PC-9 (cell line): Measurements from ENCODE around the gene CCDC9B. TPM values are rescaled to one million over a fixed set of nuclear protein-coding genes. Genes with fewer than 3 reads are reported as not detected.

Experiments used
- BruUV-seq: library from RNA; stranded (reverse); fragments of 400-500 nt; replicated peaks from 2 replicates; lab custom pipeline; 2021; lab: Mats Ljungman, UMichigan
- CTCF ChIA-PET: fragments of 300-600 bp; sonication (Branson Sonifier 250); formaldehyde crosslinking; loops from one replicate; lab custom pipeline; 2022; ENCODE audit warnings: antibody characterized with exemption; lab: Charles Lee
- POLR2A ChIA-PET: fragments of 300-600 bp; sonication (Branson Sonifier 250); formaldehyde crosslinking; loops from one replicate; lab custom pipeline; 2022; ENCODE audit warnings: antibody characterized with exemption; ENCODE audit not compliant: unreplicated experiment; lab: Charles Lee
- DNase-seq, 2 experiments: peaks; one replicate each; pipeline versions ENCODE4 v3.0.0 to v3.0.0-alpha.2; 2015 to 2022; ENCODE audit warnings: mixed read lengths in 1 of 2
- H2AFZ ChIP-seq: fragments of 200-600 bp; sonication (generic); 2 replicates; pipeline ENCODE4 v1.8.1; 2017; ENCODE audit warnings: antibody characterized with exemption
- H3F3A ChIP-seq: fragments of 200-600 bp; sonication (generic); 2 replicates; pipeline ENCODE4 v1.8.1; 2017; ENCODE audit warnings: antibody characterized with exemption, mild to moderate bottlenecking, low read depth; ENCODE audit not compliant: insufficient read depth
- H3K27ac ChIP-seq: fragments of 200-600 bp; sonication (generic); 2 replicates; pipeline ENCODE4 v1.6.1; 2016; ENCODE audit warnings: mixed run types
- H3K27me3 ChIP-seq: fragments of 200-600 bp; sonication (generic); 2 replicates; pipeline ENCODE4 v1.6.1; 2016; ENCODE audit warnings: low read depth, mixed run types; ENCODE audit not compliant: insufficient read depth
- H3K36me3 ChIP-seq: fragments of 200-600 bp; sonication (generic); 2 replicates; pipeline ENCODE4 v1.6.1; 2016; ENCODE audit warnings: low read depth, mixed run types
- H3K4me1 ChIP-seq: fragments of 200-600 bp; sonication (generic); replicated peaks from 2 replicates; pipeline ENCODE4 v1.6.1; 2016; ENCODE audit warnings: mixed run types; ENCODE audit not compliant: insufficient read depth
- H3K4me2 ChIP-seq: fragments of 200-600 bp; sonication (generic); 2 replicates; pipeline ENCODE4 v1.6.1; 2017; ENCODE audit warnings: mixed run types
- H3K4me3 ChIP-seq: fragments of 200-600 bp; sonication (generic); 2 replicates; pipeline ENCODE4 v1.6.1; 2016; ENCODE audit warnings: mixed run types
- H3K79me2 ChIP-seq: fragments of 200-600 bp; sonication (generic); 2 replicates; pipeline ENCODE4 v1.6.1; 2017; ENCODE audit warnings: low read depth, mixed run types
- H3K9me2 ChIP-seq: fragments of 200-600 bp; sonication (generic); 2 replicates; pipeline ENCODE4 v1.8.1; 2017; ENCODE audit warnings: mild to moderate bottlenecking; ENCODE audit not compliant: insufficient read depth
- H3K9me3 ChIP-seq: fragments of 200-600 bp; sonication (generic); 2 replicates; pipeline ENCODE4 v1.8.1; 2016; ENCODE audit warnings: low read depth; ENCODE audit not compliant: insufficient read depth
- H4K20me1 ChIP-seq: fragments of 200-600 bp; sonication (generic); 2 replicates; pipeline ENCODE4 v1.8.1; 2017; ENCODE audit not compliant: insufficient read depth
- EZH2 ChIP-seq: fragments of 200-600 bp; sonication (generic); IDR thresholded peaks from 2 replicates; pipeline ENCODE4 v1.8.0; 2017; ENCODE audit warnings: antibody characterized with exemption, low read depth
- intact Hi-C: fragments of 100-400 bp; cut with micrococcal nuclease; formaldehyde crosslinking; loops from one replicate; pipeline ENCODE4 v1.10.0; 2022; ENCODE audit not compliant: unreplicated experiment
- total RNA-seq: library from RNA; stranded (reverse); gene quantifications from 2 replicates; pipeline ENCODE4 v1.2.3, GENCODE V29; 2021
- TF ChIP-seq, protein P1 (sequence below): fragments of 200-600 bp; sonication (generic); conservative IDR thresholded peaks from 2 replicates; pipeline ENCODE4 v1.6.1; 2017; ENCODE audit warnings: mixed run types, antibody characterized with exemption, mild to moderate bottlenecking, moderate library complexity

Gene CCDC9B
- total RNA-seq, 1 experiment from 2014 or later: 141 TPM

DNA sequence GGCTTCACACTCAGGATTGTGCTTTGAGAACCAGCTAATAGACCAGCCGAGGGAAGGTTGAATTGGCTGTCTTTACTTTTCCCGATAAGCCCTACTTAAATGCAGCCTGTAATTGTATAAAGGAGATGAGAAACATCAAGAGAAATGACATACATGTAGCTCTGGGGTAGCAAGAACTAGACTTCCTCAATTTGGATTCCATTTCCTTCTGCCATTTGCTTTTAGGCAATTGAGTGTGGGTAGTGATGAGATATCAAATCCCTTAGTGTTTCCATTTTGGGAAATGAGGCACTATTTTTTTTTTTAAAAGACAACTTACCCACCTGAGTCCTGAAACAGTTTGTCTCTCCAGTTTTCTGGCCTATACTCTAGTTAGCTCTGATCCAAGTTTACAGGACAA lies 15.0 kb downstream of the CCDC9B start:
- peaks cover 10% of the 10 kb centered on the region for H3K4me1 ChIP-seq
- ChIA-PET CTCF (interaction anchor here (1.0 to 1.4 kb wide), 2 partner anchors 12 to 42 kb away, joined by 3 read pairs; no protein-coding TSS in a partner anchor), POLR2A (no interaction called here)
- H3K9me3 ChIP-seq: no peaks in the 10 kb centered on the region
- no peaks in the 10 kb centered on the region for H3K27me3 ChIP-seq
- H3K27ac ChIP-seq: no peak overlapping the region
- BruUV-seq: no TSS peak
- no peak for DNase-seq
- no peak overlapping the region for H3K4me3 ChIP-seq
- peaks cover 23% of the 10 kb centered on the region for H3F3A ChIP-seq
- no peaks in the 10 kb centered on the region for H4K20me1 ChIP-seq
- no peaks in the 10 kb centered on the region for H3K9me2 ChIP-seq
- intact Hi-C loops: no loop called here
- H3K36me3 ChIP-seq: no peaks in the 10 kb centered on the region
- TF ChIP-seq EZH2: no peak
- TF ChIP-seq, protein P1, sequence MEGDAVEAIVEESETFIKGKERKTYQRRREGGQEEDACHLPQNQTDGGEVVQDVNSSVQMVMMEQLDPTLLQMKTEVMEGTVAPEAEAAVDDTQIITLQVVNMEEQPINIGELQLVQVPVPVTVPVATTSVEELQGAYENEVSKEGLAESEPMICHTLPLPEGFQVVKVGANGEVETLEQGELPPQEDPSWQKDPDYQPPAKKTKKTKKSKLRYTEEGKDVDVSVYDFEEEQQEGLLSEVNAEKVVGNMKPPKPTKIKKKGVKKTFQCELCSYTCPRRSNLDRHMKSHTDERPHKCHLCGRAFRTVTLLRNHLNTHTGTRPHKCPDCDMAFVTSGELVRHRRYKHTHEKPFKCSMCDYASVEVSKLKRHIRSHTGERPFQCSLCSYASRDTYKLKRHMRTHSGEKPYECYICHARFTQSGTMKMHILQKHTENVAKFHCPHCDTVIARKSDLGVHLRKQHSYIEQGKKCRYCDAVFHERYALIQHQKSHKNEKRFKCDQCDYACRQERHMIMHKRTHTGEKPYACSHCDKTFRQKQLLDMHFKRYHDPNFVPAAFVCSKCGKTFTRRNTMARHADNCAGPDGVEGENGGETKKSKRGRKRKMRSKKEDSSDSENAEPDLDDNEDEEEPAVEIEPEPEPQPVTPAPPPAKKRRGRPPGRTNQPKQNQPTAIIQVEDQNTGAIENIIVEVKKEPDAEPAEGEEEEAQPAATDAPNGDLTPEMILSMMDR: no peak
- 0 out of 2 replicates have a peak, but pooled peaks cover 2% of the 10 kb centered on the region for H3K79me2 ChIP-seq
- no peak overlapping the region for H2AFZ ChIP-seq
- peak overlapping the region; percentile 79; the same call in 1 of the 2 replicates for H3K4me2 ChIP-seq

DNA sequence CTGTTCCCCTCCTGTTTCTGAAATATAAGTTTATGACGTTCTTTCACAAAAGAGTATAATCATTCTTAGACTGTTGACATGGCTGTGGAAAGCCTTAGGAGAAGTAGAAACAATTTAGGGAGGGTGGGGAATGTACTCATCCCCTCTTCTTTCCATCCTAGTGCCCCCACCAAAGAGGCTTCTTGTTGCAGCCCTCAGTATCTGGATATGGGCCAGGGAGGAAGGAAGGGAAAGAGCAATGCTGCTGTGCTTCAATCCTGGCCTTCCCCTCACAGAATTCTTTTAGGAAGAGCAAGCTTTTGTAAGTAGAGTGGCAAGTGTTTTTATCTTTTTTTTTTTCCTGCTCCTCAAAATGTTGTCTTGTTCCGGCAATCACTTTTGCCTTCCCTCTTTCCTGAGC lies 15.6 kb downstream of the CCDC9B start:
- DNase-seq: no peak
- Histone ChIP-seq H3F3A (peaks cover 18% of the 10 kb centered on the region), H3K4me1 (peaks cover 10% of the 10 kb centered on the region; the same call in 1 of the 2 replicates), H3K4me2 (peak overlapping the region; percentile 79), H3K27me3 (no peaks in the 10 kb centered on the region), H3K36me3 (no peaks in the 10 kb centered on the region), H3K27ac (no peak overlapping the region), H4K20me1 (no peaks in the 10 kb centered on the region), H2AFZ (no peak overlapping the region), H3K4me3 (peak overlapping the region; percentile 59; the same call in 1 of the 2 replicates), H3K79me2 (0 out of 2 replicates have a peak, but pooled peaks cover 2% of the 10 kb centered on the region), H3K9me3 (no peaks in the 10 kb centered on the region), H3K9me2 (no peaks in the 10 kb centered on the region)
- POLR2A ChIA-PET: interaction anchor here (0.6 kb wide), 1 partner anchor 729 kb away, joined by 3 read pairs; no protein-coding TSS in a partner anchor
- intact Hi-C loops: no loop called here
- TF ChIP-seq, protein P1: no peak
- TF ChIP-seq EZH2: no peak
- BruUV-seq: TSS peak; percentile 53
- CTCF ChIA-PET: interaction anchor here (1.0 to 1.4 kb wide), 2 partner anchors 13 to 42 kb away, joined by 3 read pairs; no protein-coding TSS in a partner anchor

DNA sequence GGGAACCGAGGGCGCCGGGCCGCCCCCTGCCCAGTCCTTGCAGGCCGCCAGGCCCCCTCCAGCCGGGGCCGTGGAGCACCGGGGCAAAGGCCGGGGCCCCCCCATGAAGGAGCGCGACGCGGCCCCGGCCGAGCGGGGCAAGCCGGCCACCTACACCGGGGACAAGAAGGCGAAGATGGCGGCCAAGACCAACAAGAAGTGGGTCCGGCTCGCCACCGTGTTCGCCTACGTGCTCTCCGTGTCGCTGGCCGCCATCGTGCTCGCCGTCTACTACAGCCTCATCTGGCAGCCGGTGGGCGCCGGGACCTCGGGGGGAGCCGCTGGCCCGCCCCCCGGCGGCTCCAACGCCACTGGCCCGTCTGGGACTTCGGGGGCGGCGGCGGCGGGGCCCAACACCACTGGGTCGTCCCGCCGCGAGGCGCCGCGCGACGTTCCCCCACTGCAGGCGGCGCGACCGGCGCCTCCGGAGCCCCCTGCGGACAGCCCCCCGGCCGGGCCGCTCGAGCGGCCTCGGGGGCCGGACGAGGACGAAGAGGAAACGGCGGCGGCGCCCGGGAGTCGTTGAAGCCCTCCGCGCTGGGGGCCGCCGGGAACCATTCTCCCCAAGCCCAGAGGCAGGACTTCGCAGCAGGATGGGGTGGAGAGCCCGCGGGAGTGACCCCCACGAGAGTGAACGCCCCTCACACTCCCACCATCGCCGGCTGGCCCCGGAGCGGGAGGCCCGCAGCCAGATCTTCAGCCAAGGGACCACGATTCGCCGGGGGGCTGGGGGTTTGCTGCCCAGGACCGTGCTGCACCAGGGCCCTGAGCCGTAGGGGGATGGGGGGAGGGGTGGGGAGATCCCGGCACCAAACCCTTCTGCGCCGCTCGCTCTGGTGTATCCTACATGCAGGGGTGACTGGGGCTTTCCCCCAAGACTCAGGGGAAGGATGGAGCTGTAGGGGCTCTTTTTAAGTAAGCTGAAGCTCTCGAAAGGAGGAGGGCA lies 16.5 kb downstream of the CCDC9B start:
- TF ChIP-seq EZH2: no peak
- TF ChIP-seq, protein P1: no peak
- DNase-seq: no peak
- Histone ChIP-seq H3K4me1 (peaks cover 10% of the 10 kb centered on the region; the same call in 1 of the 2 replicates), H3K79me2 (0 out of 2 replicates have a peak, but pooled peaks cover 2% of the 10 kb centered on the region), H3K9me3 (no peaks in the 10 kb centered on the region), H3K27ac (no peak overlapping the region), H2AFZ (peak overlapping the region; percentile 64; the same call in 1 of the 2 replicates), H3K4me2 (peak overlapping the region; percentile 79), H3K4me3 (peak overlapping the region; percentile 59), H3K9me2 (no peaks in the 10 kb centered on the region), H3K27me3 (no peaks in the 10 kb centered on the region), H4K20me1 (no peaks in the 10 kb centered on the region), H3F3A (peaks cover 11% of the 10 kb centered on the region), H3K36me3 (no peaks in the 10 kb centered on the region)
- POLR2A ChIA-PET: interaction anchor here (0.5 to 0.6 kb wide), 2 partner anchors 107 to 730 kb away, joined by 3 to 6 read pairs; no protein-coding TSS in a partner anchor
- CTCF ChIA-PET: interaction anchor here (1.4 kb wide), 1 partner anchor 14 kb away, joined by 3 read pairs; no protein-coding TSS in a partner anchor
- intact Hi-C loops: loop anchor here (1.0 to 5.0 kb wide), 2 partner anchors 42 to 96 kb away; partner anchors contain the start of gene ANKRD63
- BruUV-seq: no TSS peak
